HepG2 (cell line): ENCODE data around the gene NEGR1. TPM values are rescaled to one million over a fixed set of nuclear protein-coding genes. Genes with fewer than 3 reads are reported as not detected.

Experiments
- ATAC-seq: fragments of 200-7000 bp; cut with Tn5 transposase; 3 replicates; pipeline ENCODE4 v1.9.1; 2020; ENCODE audit warnings: mild to moderate bottlenecking, moderate library complexity
- BruUV-seq: library from RNA; stranded (reverse); fragments of 400-500 nt; replicated peaks from 2 replicates; lab custom pipeline; 2021; lab: Mats Ljungman, UMichigan
- CTCF ChIA-PET: fragments of 300-600 bp; formaldehyde crosslinking; extraction: SDS; loops from one replicate; lab custom pipeline; 2021; ENCODE audit warnings: low total read pairs, inconsistent platforms, low intra/inter-chr PET ratio; lab: Yijun Ruan, JAX
- POLR2A ChIA-PET: fragments of 350-600 bp; sonication (Branson Sonifier 250); formaldehyde crosslinking; loops from one replicate; lab custom pipeline; 2020; ENCODE audit warnings: antibody characterized with exemption, inconsistent platforms; lab: Yijun Ruan, JAX
- DNase-seq: peaks from one replicate; pipeline ENCODE4 v3.0.0-alpha.2; 2015; ENCODE audit warnings: low spot score
- FAIRE-seq: peaks from 3 replicates; lab custom pipeline; 2011; peaks lifted over from hg19 to GRCh38; lab: Jason Lieb, UNC
- H2AFZ ChIP-seq: one replicate; pipeline ENCODE4 v1.6.1; 2011; ENCODE audit warnings: low read length, inconsistent platforms
- H3K27ac ChIP-seq: fragments of 300-600 bp; 3 replicates; pipeline ENCODE4 v1.8.0; 2011; ENCODE audit warnings: mixed run types, mild to moderate bottlenecking, mixed read lengths, low read length, inconsistent platforms; ENCODE audit not compliant: insufficient read depth; ENCODE audit errors: extremely low read length
- H3K27me3 ChIP-seq, 2 experiments: fragments of 200-600 bp in 1 of 2; 2 replicates in 1 of 2; 3 replicates in 1 of 2; pipeline versions ENCODE4 v1.6.0 to v1.8.0; 2011; ENCODE audit warnings: low read length in 2 of 2, mild to moderate bottlenecking in 2 of 2, moderate library complexity in 2 of 2, inconsistent platforms in 1 of 2; ENCODE audit not compliant: insufficient read depth in 2 of 2, control insufficient read depth in 1 of 2
- H3K36me3 ChIP-seq, 2 experiments: fragments of 200-600 bp in 1 of 2; replicated peaks in 1 of 2; 2 replicates in 1 of 2; 3 replicates in 1 of 2; pipeline versions ENCODE4 v1.5.1 to v1.8.0; 2011; ENCODE audit warnings: low read length in 2 of 2, inconsistent platforms in 1 of 2; ENCODE audit not compliant: insufficient read depth in 2 of 2, control insufficient read depth in 1 of 2
- H3K4me1 ChIP-seq: 2 replicates; pipeline ENCODE4 v1.5.1; 2012; ENCODE audit warnings: low read length, inconsistent platforms; ENCODE audit not compliant: insufficient read depth
- H3K4me2 ChIP-seq: 2 replicates; pipeline ENCODE4 v1.6.0; 2011; ENCODE audit warnings: low read depth, low read length, inconsistent platforms
- H3K4me3 ChIP-seq, 3 experiments: fragments of 200-600 bp in 1 of 3; sonication (generic), shearing (Covaris generic) in 1 of 3; replicated peaks in 1 of 3; 2 replicates each; pipeline ENCODE4 v1.5.1; 2011 to 2016; ENCODE audit warnings: low read length in 3 of 3, inconsistent platforms in 2 of 3, low read depth in 2 of 3, mild to moderate bottlenecking in 2 of 3, control low read depth in 1 of 3, mixed read lengths in 1 of 3; ENCODE audit not compliant: insufficient read depth in 1 of 3
- H3K79me2 ChIP-seq: one replicate; pipeline ENCODE4 v1.6.1; 2011; ENCODE audit warnings: low read length, inconsistent platforms; ENCODE audit not compliant: insufficient read depth
- H3K9ac ChIP-seq: 2 replicates; pipeline ENCODE4 v1.6.0; 2011; ENCODE audit warnings: mild to moderate bottlenecking, low read depth, low read length, inconsistent platforms; ENCODE audit not compliant: insufficient read depth
- H3K9me3 ChIP-seq: 2 replicates; pipeline ENCODE4 v1.5.1; 2012; ENCODE audit warnings: mild to moderate bottlenecking, low read length
- H4K20me1 ChIP-seq: 2 replicates; pipeline ENCODE4 v1.6.0; 2011; ENCODE audit warnings: inconsistent platforms, mild to moderate bottlenecking, low read length, moderate library complexity; ENCODE audit not compliant: insufficient read depth
- CENPT ChIP-seq: sonication (generic); formaldehyde crosslinking; IDR thresholded peaks from 2 replicates; pipeline ENCODE4 v1.8.0; 2022; ENCODE audit warnings: low read depth, mild to moderate bottlenecking, moderate library complexity, missing genetic modification reagents
- GPN1 ChIP-seq: sonication (generic); formaldehyde crosslinking; IDR thresholded peaks from 2 replicates; pipeline ENCODE4 v1.5.1; 2020; ENCODE audit warnings: missing genetic modification reagents, borderline replicate concordance
- HNRNPUL1 ChIP-seq: fragments of 200-400 bp; formaldehyde crosslinking; IDR thresholded peaks from 2 replicates; pipeline ENCODE4 v1.6.1; 2017; ENCODE audit warnings: low read depth, mild to moderate bottlenecking, low read length, moderate library complexity
- HOXA3 ChIP-seq: sonication (generic); formaldehyde crosslinking; IDR thresholded peaks from 2 replicates; pipeline ENCODE4 v1.5.0; 2020; ENCODE audit warnings: missing genetic modification reagents
- RBAK ChIP-seq: sonication (generic); formaldehyde crosslinking; IDR thresholded peaks from 2 replicates; pipeline ENCODE4 v1.5.1; 2020; ENCODE audit warnings: mild to moderate bottlenecking, missing genetic modification reagents
- SAP130 ChIP-seq: IDR thresholded peaks from 2 replicates; pipeline ENCODE4 v1.6.1; 2016; ENCODE audit warnings: low read depth
- SNRNP70 ChIP-seq: fragments of 200-400 bp; formaldehyde crosslinking; IDR thresholded peaks from 2 replicates; pipeline ENCODE4 v1.6.1; 2017; ENCODE audit warnings: mild to moderate bottlenecking, low read depth, low read length, moderate library complexity
- ZNF18 ChIP-seq: sonication (generic); formaldehyde crosslinking; IDR thresholded peaks from 2 replicates; pipeline ENCODE4 v1.8.0; 2022; ENCODE audit warnings: mild to moderate bottlenecking, missing genetic modification reagents; ENCODE audit not compliant: insufficient replicate concordance
- ZNF337 ChIP-seq: sonication (generic); formaldehyde crosslinking; IDR thresholded peaks from 2 replicates; pipeline ENCODE4 v1.5.1; 2020; ENCODE audit warnings: missing genetic modification reagents, low read depth, mild to moderate bottlenecking, borderline replicate concordance
- ZNF563 ChIP-seq: sonication (generic); formaldehyde crosslinking; IDR thresholded peaks from 2 replicates; pipeline ENCODE4 v1.8.0; 2022; ENCODE audit warnings: mild to moderate bottlenecking, moderate library complexity, missing genetic modification reagents
- ZNF746 ChIP-seq: sonication (generic); formaldehyde crosslinking; IDR thresholded peaks from 2 replicates; pipeline ENCODE4 v1.8.0; 2022; ENCODE audit warnings: mild to moderate bottlenecking, missing genetic modification reagents
- ZNF784 ChIP-seq: sonication (generic); formaldehyde crosslinking; IDR thresholded peaks from 2 replicates; pipeline ENCODE4 v1.5.1; 2020; ENCODE audit warnings: missing genetic modification reagents, mild to moderate bottlenecking, borderline replicate concordance
- WGBS: methylation state at CpG from one replicate; pipeline ENCODE4 v1.1.6; 2017; ENCODE audit warnings: low lambda C conversion rate; 5-methylcytosine and 5-hydroxymethylcytosine counted together
- in situ Hi-C: cut with HindIII; loops from 2 replicates; pipeline ENCODE4 v1.10.0; 2017; ENCODE audit warnings: low pct_unique_long_range_greater_than_20kb; ENCODE audit not compliant: extremely low pct_ligation_motif_present
- intact Hi-C: fragments of 100-400 bp; cut with micrococcal nuclease; formaldehyde crosslinking; loops from one replicate; pipeline ENCODE4 v1.10.0; 2022; ENCODE audit not compliant: unreplicated experiment
- polyA plus RNA-seq, 8 experiments: library from polyadenylated mRNA; depleted of rRNA in 3 of 8; stranded (reverse) in 7 of 8; unstranded in 1 of 8; fragments of >200 nt; fragmentation: Illumina TruSeq in 4 of 8; extraction: Trizol in 4 of 8; gene quantifications; 2 replicates each; pipeline versions ENCODE4 v1.2.1 to v1.2.3, GENCODE V29; 2011 to 2016; ENCODE audit warnings: low read depth in 4 of 8, missing spikeins in 1 of 8, mixed read lengths in 1 of 8; ENCODE audit not compliant: insufficient read depth in 1 of 8
- total RNA-seq, 5 experiments: library from RNA; depleted of rRNA; stranded (reverse); fragments of >200 nt; fragmentation: Illumina TruSeq; extraction: Trizol; gene quantifications; 2 replicates each; pipeline ENCODE4 v1.2.3, GENCODE V29; 2016; ENCODE audit warnings: low read depth in 1 of 5

NEGR1 gene
- total and polyA plus RNA-seq, 2 of the 13 experiments (the other 11 are each of a cell fraction or from before 2014, with no cell fraction given), result not detected

DNA sequence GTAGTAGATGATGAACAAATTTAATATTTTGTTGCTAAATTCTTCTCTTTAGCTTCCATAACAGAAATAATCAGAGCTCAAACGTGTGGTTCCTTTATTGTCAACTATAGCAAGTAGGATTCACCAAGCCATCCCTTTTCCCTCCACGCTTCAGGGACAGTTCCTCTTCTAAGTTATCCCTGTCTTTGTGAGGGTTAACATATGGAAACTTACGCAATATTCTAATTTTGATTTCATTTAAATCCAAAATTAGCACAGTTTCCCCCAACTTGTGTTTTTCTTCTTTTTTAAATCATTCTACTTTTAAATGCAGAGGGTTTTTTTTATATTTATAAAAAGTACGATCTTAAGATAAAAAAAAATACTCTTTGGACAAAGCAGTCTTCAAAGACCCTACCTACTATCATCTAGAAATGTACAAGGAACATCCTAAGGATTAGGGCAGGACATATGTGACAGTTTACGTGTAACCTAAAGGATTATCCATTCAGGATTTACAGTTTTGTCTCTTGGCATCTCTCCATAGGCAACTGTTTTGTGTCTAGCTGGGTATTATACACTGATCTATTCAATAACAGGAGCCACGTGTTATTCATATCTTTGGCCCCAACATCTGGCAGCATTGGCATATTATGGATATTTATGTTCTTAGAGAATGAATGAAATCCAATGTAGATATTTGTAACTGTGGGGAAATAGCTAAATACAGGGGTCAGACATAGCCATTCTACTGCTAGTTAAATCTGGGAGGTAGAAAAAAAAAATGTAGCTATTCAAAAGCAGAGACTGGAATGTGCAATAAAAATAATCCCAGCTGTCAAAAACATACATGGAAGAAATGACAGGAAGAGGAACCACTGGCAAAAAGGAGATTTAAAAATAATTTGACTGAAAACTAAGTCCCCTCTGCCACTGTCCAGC, 272.9 kb downstream of the NEGR1 start (continued):
- no peak for TF ChIP-seq ZNF746 (CRISPR knock-in tag)
- no peak for TF ChIP-seq ZNF563 (CRISPR knock-in tag)
- no peak for TF ChIP-seq SAP130
- TF ChIP-seq RBAK (CRISPR knock-in tag), result no peak
- TF ChIP-seq HOXA3 (CRISPR knock-in tag), result no peak
- no peak for TF ChIP-seq CENPT (CRISPR knock-in tag)
- no peak for TF ChIP-seq SNRNP70
- no peak for TF ChIP-seq ZNF784 (CRISPR knock-in tag)
- no peak for TF ChIP-seq GPN1 (CRISPR knock-in tag)
- TF ChIP-seq ZNF337 (CRISPR knock-in tag), result no peak

GRCh38 chr1:72007312-72007711, 275.0 kb downstream of the NEGR1 start:
- no peak overlapping the region for H2AFZ ChIP-seq
- BruUV-seq, result no TSS peak
- 0% methylated on average over 2 of the region's 2 CpGs for WGBS
- no peaks in the 10 kb centered on the region for H3K27me3 ChIP-seq
- H3K4me3 ChIP-seq, result no peak overlapping the region
- ChIA-PET POLR2A (no interaction called here), CTCF (no interaction called here)
- no peaks in the 10 kb centered on the region for H3K4me1 ChIP-seq
- no peaks in the 10 kb centered on the region for H3K9me3 ChIP-seq
- no peaks in the 10 kb centered on the region for H3K36me3 ChIP-seq
- no peak for FAIRE-seq
- H3K79me2 ChIP-seq, result no peaks in the 10 kb centered on the region
- intact Hi-C loops (no loop called here), in situ Hi-C loops (no loop called here)
- TF ChIP-seq ZNF18 (CRISPR knock-in tag), result no peak
- TF ChIP-seq ZNF563 (CRISPR knock-in tag), result no peak
- TF ChIP-seq HNRNPUL1, result no peak
- H3K27ac ChIP-seq, result no peak overlapping the region
- no peak overlapping the region for H3K4me2 ChIP-seq
- ATAC-seq, result no peak
- H4K20me1 ChIP-seq, result no peaks in the 10 kb centered on the region
- DNase-seq, result no peak
- H3K9ac ChIP-seq, result no peak overlapping the region
